Cardiac muscle cell (in vitro differentiated cells and primary cell): ENCODE data around the gene FBXO34. TPM values are rescaled to one million over a fixed set of nuclear protein-coding genes. Genes with fewer than 3 reads are reported as not detected.

Source experiments
- DNase-seq, 2 donors: peaks; one replicate each; pipeline versions ENCODE4 v3.0.0 to v3.0.0-alpha.2; 2010 to 2017; ENCODE audit warnings: low read depth in 1 of 2, low spot score in 1 of 2
- H3K27ac ChIP-seq: fragments of 200-600 bp; sonication (generic); 2 replicates; pipeline ENCODE4 v1.5.1; 2016
- H3K27me3 ChIP-seq: fragments of 200-600 bp; sonication (generic); 2 replicates; pipeline ENCODE4 v1.6.0; 2016; ENCODE audit warnings: control low read depth
- H3K36me3 ChIP-seq: fragments of 200-600 bp; sonication (generic); 2 replicates; pipeline ENCODE4 v1.5.1; 2016; ENCODE audit warnings: control low read depth
- H3K4me1 ChIP-seq: fragments of 200-600 bp; sonication (generic); 2 replicates; pipeline ENCODE4 v1.8.1; 2017; ENCODE audit warnings: low read depth, mild to moderate bottlenecking, mixed run types
- H3K4me3 ChIP-seq: fragments of 200-600 bp; sonication (generic); 2 replicates; pipeline ENCODE4 v1.5.1; 2016; ENCODE audit warnings: mild to moderate bottlenecking
- H3K9me3 ChIP-seq: fragments of 200-600 bp; sonication (generic); 2 replicates; pipeline ENCODE4 v1.5.1; 2017; ENCODE audit warnings: low read depth, mild to moderate bottlenecking, control low read depth
- polyA plus RNA-seq: library from polyadenylated mRNA; unstranded; fragments of >200 nt; fragmentation: Nextera tagmentation; extraction: Ambion mirVana; gene quantifications from 2 replicates; pipeline ENCODE4 v1.2.1, GENCODE V29; 2016
- total RNA-seq: library from RNA; depleted of rRNA; stranded (reverse); fragments of >200 nt; gene quantifications from 2 replicates; pipeline ENCODE4 v1.2.3, GENCODE V29; 2016
- TF ChIP-seq, protein P1 (sequence below): IDR thresholded peaks from 2 replicates; pipeline ENCODE4 v1.5.1; 2012; ENCODE audit warnings: low read depth, mild to moderate bottlenecking, low read length

The FBXO34 gene
- total and polyA plus RNA-seq, 2 experiments from 2014 or later: 19.2 to 21.1 TPM

DNA sequence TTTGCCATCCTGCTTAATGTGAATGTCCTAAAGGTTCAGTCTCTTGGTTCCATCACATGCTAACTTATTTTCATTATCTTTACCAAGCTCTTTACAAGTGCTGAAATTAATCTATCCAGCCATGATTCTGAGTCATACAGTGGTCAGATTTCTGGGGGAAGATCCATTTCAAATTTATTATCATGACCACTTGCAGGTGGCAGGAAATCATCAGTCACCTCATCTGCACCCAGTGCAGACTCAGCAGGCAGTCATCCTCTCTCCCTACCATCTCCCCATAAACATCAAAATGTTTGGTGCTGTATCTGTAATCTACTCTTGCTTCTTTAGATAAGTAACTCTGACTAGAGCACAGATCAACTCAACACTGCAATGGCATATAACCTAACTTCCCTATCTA is 116.9 kb downstream of the FBXO34 start:
- Histone ChIP-seq H3K4me3 (no peak overlapping the region), H3K27me3 (no peaks in the 10 kb centered on the region), H3K27ac (no peak overlapping the region), H3K9me3 (no peaks in the 10 kb centered on the region), H3K36me3 (peaks cover 17% of the 10 kb centered on the region), H3K4me1 (no peaks in the 10 kb centered on the region)
- TF ChIP-seq, protein P1, sequence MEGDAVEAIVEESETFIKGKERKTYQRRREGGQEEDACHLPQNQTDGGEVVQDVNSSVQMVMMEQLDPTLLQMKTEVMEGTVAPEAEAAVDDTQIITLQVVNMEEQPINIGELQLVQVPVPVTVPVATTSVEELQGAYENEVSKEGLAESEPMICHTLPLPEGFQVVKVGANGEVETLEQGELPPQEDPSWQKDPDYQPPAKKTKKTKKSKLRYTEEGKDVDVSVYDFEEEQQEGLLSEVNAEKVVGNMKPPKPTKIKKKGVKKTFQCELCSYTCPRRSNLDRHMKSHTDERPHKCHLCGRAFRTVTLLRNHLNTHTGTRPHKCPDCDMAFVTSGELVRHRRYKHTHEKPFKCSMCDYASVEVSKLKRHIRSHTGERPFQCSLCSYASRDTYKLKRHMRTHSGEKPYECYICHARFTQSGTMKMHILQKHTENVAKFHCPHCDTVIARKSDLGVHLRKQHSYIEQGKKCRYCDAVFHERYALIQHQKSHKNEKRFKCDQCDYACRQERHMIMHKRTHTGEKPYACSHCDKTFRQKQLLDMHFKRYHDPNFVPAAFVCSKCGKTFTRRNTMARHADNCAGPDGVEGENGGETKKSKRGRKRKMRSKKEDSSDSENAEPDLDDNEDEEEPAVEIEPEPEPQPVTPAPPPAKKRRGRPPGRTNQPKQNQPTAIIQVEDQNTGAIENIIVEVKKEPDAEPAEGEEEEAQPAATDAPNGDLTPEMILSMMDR: no peak
- no peak for DNase-seq

DNA sequence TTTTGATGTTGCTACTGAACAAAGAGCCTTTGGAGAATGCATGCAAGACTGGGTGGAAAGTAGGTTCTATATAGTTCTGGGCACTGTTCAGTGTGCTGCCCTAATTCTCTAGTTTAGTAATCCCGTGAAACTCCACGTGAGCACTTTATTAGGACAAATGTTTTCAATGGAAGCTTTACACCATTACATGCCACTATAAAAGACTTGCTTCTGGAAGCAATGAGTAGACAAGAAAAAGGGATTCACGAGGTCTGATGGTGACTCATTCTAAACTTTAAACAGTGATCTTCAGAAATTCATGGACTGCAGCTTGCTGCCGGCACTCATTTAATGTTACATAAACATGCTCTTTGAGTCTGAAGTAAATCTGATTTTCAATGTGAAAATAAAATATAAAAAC is 118.1 kb downstream of the FBXO34 start:
- Histone ChIP-seq H3K27ac (no peak overlapping the region), H3K36me3 (peaks cover 20% of the 10 kb centered on the region), H3K4me1 (no peaks in the 10 kb centered on the region), H3K9me3 (no peaks in the 10 kb centered on the region), H3K4me3 (no peak overlapping the region), H3K27me3 (no peaks in the 10 kb centered on the region)
- DNase-seq: no peak
- TF ChIP-seq, protein P1: no peak

DNA sequence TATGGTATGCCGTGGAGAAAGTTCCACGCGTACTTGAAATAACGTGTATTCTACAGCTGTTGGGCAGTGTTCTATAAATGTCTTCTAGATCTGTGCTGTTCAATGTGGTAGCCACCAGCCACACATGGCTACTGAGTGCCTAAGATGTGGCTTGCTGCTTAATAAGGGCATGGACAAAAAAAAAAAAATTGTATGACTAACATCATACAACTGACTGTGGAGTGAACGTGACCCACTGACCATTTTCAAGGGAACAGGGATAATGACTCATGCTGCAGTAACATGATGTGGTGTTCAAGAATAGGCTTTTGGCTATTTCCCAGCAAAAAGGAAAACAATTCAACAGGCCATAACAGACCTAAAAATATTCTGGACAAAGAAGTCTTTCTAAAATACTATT is 127.5 kb downstream of the FBXO34 start:
- no peak overlapping the region for H3K27ac ChIP-seq

DNA sequence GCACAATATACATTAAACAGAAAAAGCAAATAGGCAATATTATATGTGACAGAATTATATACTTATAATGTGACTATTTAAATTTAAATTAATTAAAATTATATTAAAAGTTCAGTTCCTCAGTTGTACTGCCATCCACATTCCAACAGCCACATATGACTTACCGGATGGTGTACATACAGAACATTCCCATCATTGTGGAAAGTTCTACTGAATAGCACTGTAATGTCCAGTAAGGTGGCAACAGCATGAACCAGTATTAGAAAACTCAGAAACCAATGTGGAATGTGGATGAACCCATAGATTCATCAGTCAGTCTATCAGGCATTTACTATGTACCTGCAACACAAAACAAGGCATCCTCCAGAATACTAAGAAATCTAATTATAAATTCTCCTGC is 128.0 kb downstream of the FBXO34 start:
- DNase-seq: no peak
- TF ChIP-seq, protein P1: no peak
- no peaks in the 10 kb centered on the region for H3K9me3 ChIP-seq
- no peaks in the 10 kb centered on the region for H3K4me1 ChIP-seq
- H3K36me3 ChIP-seq: peaks cover 7% of the 10 kb centered on the region
- H3K27me3 ChIP-seq: no peaks in the 10 kb centered on the region
- H3K4me3 ChIP-seq: no peak overlapping the region
- H3K27ac ChIP-seq: no peak overlapping the region

More for the DNA sequence above, 127.5 kb downstream of the FBXO34 start:
- H3K9me3 ChIP-seq: no peaks in the 10 kb centered on the region
- no peak overlapping the region for H3K4me3 ChIP-seq
- no peaks in the 10 kb centered on the region for H3K27me3 ChIP-seq
- peak in 1 of 2 donors; percentile 95 for DNase-seq
- H3K4me1 ChIP-seq: no peaks in the 10 kb centered on the region
- peaks cover 8% of the 10 kb centered on the region for H3K36me3 ChIP-seq
- TF ChIP-seq, protein P1: no peak

DNA sequence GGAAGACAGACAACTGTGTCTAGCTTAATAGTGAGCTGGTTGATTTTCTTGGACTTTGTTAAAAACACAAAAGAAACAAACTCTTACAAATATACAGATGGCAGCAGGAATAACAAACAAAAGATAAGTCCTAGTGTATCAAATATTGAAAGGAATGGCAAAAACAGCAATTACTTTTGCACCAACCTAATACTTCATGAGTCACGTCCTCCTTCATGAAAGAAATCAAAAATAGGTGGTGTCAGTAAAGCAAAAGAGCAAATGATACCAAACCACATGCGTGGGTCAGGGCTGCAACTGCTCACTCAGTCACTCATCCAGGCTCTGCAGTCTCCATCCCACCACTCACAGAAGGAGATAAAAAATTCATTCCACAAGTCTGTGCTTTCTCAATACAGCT is 128.6 kb downstream of the FBXO34 start:
- Histone ChIP-seq H3K36me3 (peaks cover 4% of the 10 kb centered on the region), H3K9me3 (no peaks in the 10 kb centered on the region), H3K4me3 (no peak overlapping the region), H3K4me1 (no peaks in the 10 kb centered on the region), H3K27ac (no peak overlapping the region), H3K27me3 (no peaks in the 10 kb centered on the region)
- TF ChIP-seq, protein P1: no peak
- DNase-seq: no peak

DNA sequence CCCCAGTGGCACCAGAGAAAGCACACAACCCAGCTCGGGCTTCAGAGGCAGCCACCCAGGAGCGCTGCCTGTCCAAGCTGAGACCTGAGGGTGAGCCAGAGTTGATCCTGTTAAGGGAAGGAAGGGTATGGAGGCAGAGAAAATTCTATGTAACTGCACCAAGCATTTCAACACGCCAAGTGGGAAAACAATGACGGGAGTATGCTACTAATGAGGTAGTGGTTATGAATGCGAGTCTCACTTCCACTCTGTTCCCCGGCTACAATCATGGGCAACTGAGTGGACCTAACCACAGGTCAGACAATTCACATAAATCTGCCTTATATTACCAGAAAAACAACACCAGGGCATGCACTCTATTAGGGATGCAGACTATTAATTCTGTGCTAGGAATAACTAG is 130.5 kb downstream of the FBXO34 start:
- no peaks in the 10 kb centered on the region for H3K9me3 ChIP-seq
- H3K27ac ChIP-seq: no peak overlapping the region
- TF ChIP-seq, protein P1: no peak
- no peaks in the 10 kb centered on the region for H3K27me3 ChIP-seq
- H3K4me1 ChIP-seq: no peaks in the 10 kb centered on the region
- no peak for DNase-seq
- no peaks in the 10 kb centered on the region for H3K36me3 ChIP-seq
- H3K4me3 ChIP-seq: no peak overlapping the region
